Gastrocnemius medialis (tissue), 4 donors: ENCODE data around the gene ALDH3B1.

ENCODE experiments used
- POLR2A ChIP-seq, 2 donors: fragments of 450-650 bp; IDR thresholded peaks; one replicate each; pipeline ENCODE4 v1.6.1; 2017; ENCODE audit warnings: antibody characterized with exemption in 2 of 2, mild to moderate bottlenecking in 2 of 2, moderate library complexity in 2 of 2
- TF ChIP-seq, protein P1 (sequence below), 5 experiments: fragments of 450-650 bp in 3 of 5; fragments of 200-600 bp in 2 of 5; sonication (generic) in 2 of 5; IDR thresholded peaks in 4 of 5; conservative IDR thresholded peaks in 1 of 5; 1 replicate in 4 of 5; 2 replicates in 1 of 5; pipeline ENCODE4 v1.5.1; 2016 to 2019; ENCODE audit warnings: antibody characterized with exemption in 5 of 5, mild to moderate bottlenecking in 3 of 5, moderate library complexity in 3 of 5

GRCh38 chr11:68057807-68058206, 47.7 kb downstream of the ALDH3B1 start:
- TF ChIP-seq, protein P1, sequence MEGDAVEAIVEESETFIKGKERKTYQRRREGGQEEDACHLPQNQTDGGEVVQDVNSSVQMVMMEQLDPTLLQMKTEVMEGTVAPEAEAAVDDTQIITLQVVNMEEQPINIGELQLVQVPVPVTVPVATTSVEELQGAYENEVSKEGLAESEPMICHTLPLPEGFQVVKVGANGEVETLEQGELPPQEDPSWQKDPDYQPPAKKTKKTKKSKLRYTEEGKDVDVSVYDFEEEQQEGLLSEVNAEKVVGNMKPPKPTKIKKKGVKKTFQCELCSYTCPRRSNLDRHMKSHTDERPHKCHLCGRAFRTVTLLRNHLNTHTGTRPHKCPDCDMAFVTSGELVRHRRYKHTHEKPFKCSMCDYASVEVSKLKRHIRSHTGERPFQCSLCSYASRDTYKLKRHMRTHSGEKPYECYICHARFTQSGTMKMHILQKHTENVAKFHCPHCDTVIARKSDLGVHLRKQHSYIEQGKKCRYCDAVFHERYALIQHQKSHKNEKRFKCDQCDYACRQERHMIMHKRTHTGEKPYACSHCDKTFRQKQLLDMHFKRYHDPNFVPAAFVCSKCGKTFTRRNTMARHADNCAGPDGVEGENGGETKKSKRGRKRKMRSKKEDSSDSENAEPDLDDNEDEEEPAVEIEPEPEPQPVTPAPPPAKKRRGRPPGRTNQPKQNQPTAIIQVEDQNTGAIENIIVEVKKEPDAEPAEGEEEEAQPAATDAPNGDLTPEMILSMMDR (IDR thresholded peaks at IDR 0.05 in 4 of 5, conservative IDR thresholded peaks at IDR 0.05 in 1 of 5) = no peak
- no peak for TF ChIP-seq POLR2A (IDR thresholded peaks at IDR 0.05)
